Neural cell (in vitro differentiated cells): Measurements from ENCODE around the gene ATP13A2. TPM values are rescaled to one million over a fixed set of nuclear protein-coding genes. Genes with fewer than 3 reads are reported as not detected.

Experiments
- H2AFZ ChIP-seq: fragments of 200-600, 300-800 bp; sonication (generic), shearing (Covaris generic); 2 replicates; pipeline ENCODE4 v1.6.0; 2014; ENCODE audit warnings: low read depth, mild to moderate bottlenecking, antibody characterized with exemption, low read length, moderate library complexity
- H3F3A ChIP-seq: fragments of 200-600 bp; shearing (Covaris generic); 2 replicates; pipeline ENCODE4 v1.6.1; 2016; ENCODE audit warnings: mild to moderate bottlenecking, moderate library complexity, mixed read lengths, antibody characterized with exemption, low read length; ENCODE audit not compliant: insufficient read depth, poor library complexity, severe bottlenecking
- H3K27ac ChIP-seq: fragments of 200-600, 300-800 bp; sonication (generic), shearing (Covaris generic); 2 replicates; pipeline ENCODE4 v1.5.1; 2014; ENCODE audit warnings: mild to moderate bottlenecking, low read length, moderate library complexity
- H3K27me3 ChIP-seq: fragments of 300-800, 200-600 bp; sonication (generic), shearing (Covaris generic); 2 replicates; pipeline ENCODE4 v1.6.0; 2014; ENCODE audit warnings: mild to moderate bottlenecking, low read depth, low read length, moderate library complexity; ENCODE audit not compliant: insufficient read depth
- H3K36me3 ChIP-seq: fragments of 300-800, 200-600 bp; sonication (generic), shearing (Covaris generic); 2 replicates; pipeline ENCODE4 v1.5.1; 2014; ENCODE audit warnings: mild to moderate bottlenecking, antibody characterized with exemption, low read length, moderate library complexity; ENCODE audit not compliant: insufficient read depth
- H3K4me2 ChIP-seq: fragments of 300-800, 200-600 bp; sonication (generic), shearing (Covaris generic); 2 replicates; pipeline ENCODE4 v1.6.0; 2014; ENCODE audit warnings: mild to moderate bottlenecking, low read length
- H3K4me3 ChIP-seq: fragments of 300-800, 200-600 bp; sonication (generic), shearing (Covaris generic); 2 replicates; pipeline ENCODE4 v1.5.1; 2014; ENCODE audit warnings: mild to moderate bottlenecking, low read length, moderate library complexity
- H3K79me2 ChIP-seq: fragments of 200-600 bp; shearing (Covaris generic); replicated peaks from 2 replicates; pipeline ENCODE4 v1.6.0; 2014; ENCODE audit warnings: mild to moderate bottlenecking, low read length, moderate library complexity; ENCODE audit not compliant: insufficient read depth
- H3K9ac ChIP-seq: fragments of 300-800, 200-600 bp; sonication (generic), shearing (Covaris generic); 2 replicates; pipeline ENCODE4 v1.6.1; 2016; ENCODE audit warnings: mild to moderate bottlenecking, low read length, mixed read lengths
- H3K9me2 ChIP-seq: fragments of 200-600 bp; shearing (Covaris generic); 2 replicates; pipeline ENCODE4 v1.6.1; 2016; ENCODE audit warnings: mild to moderate bottlenecking, low read length, mixed read lengths; ENCODE audit not compliant: insufficient read depth
- H3K9me3 ChIP-seq: fragments of 200-600, 300-800 bp; sonication (generic), shearing (Covaris generic); 2 replicates; pipeline ENCODE4 v1.6.1; 2016; ENCODE audit warnings: mild to moderate bottlenecking, mixed run types, low read length, moderate library complexity, mixed read lengths
- H4K20me1 ChIP-seq: fragments of 200-600 bp; shearing (Covaris generic); 2 replicates; pipeline ENCODE4 v1.6.1; 2016; ENCODE audit warnings: mild to moderate bottlenecking, mixed run types; ENCODE audit not compliant: insufficient read depth
- EP300 ChIP-seq: fragments of 450-650 bp; conservative IDR thresholded peaks from 2 replicates; pipeline ENCODE4 v1.6.1; 2014; ENCODE audit warnings: antibody characterized with exemption, mild to moderate bottlenecking, moderate library complexity; ENCODE audit not compliant: poor library complexity, severe bottlenecking
- EZH2 ChIP-seq: fragments of 200-600, 300-800 bp; shearing (Covaris generic), sonication (generic); IDR thresholded peaks from 2 replicates; pipeline ENCODE4 v1.6.1; 2014; ENCODE audit warnings: antibody characterized with exemption, low read length, borderline replicate concordance, mild to moderate bottlenecking; ENCODE audit not compliant: insufficient read depth, poor library complexity, severe bottlenecking
- MXI1 ChIP-seq: fragments of 450-650 bp; conservative IDR thresholded peaks from 2 replicates; pipeline ENCODE4 v1.6.1; 2014; ENCODE audit warnings: antibody characterized with exemption, mild to moderate bottlenecking; ENCODE audit not compliant: poor library complexity, severe bottlenecking
- POLR2AphosphoS5 ChIP-seq: IDR thresholded peaks from 2 replicates; pipeline ENCODE4 v1.6.1; 2012
- RAD21 ChIP-seq: fragments of 450-650 bp; conservative IDR thresholded peaks from 2 replicates; pipeline ENCODE4 v1.6.1; 2014; ENCODE audit warnings: antibody characterized with exemption, mild to moderate bottlenecking, moderate library complexity
- SMC3 ChIP-seq: fragments of 450-650 bp; conservative IDR thresholded peaks from 2 replicates; pipeline ENCODE4 v1.6.1; 2014; ENCODE audit warnings: antibody characterized with exemption, mild to moderate bottlenecking, moderate library complexity; ENCODE audit not compliant: poor library complexity
- TAF1 ChIP-seq: IDR thresholded peaks from 2 replicates; pipeline ENCODE4 v1.6.1; 2012; ENCODE audit warnings: low read depth
- polyA plus RNA-seq: library from polyadenylated mRNA; depleted of rRNA; stranded (reverse); fragments of >200 nt; gene quantifications from 2 replicates; pipeline ENCODE4 v1.2.3, GENCODE V29; 2014
- TF ChIP-seq, protein P1 (sequence below): IDR thresholded peaks from 2 replicates; pipeline ENCODE4 v1.6.1; 2012; ENCODE audit warnings: borderline replicate concordance
- TF ChIP-seq, protein P2 (sequence below): fragments of 450-650 bp; IDR thresholded peaks from 2 replicates; pipeline ENCODE4 v1.5.1; 2014; ENCODE audit warnings: antibody characterized with exemption, mild to moderate bottlenecking, moderate library complexity; ENCODE audit not compliant: poor library complexity, severe bottlenecking

The ATP13A2 gene
- polyA plus RNA-seq, 1 donor from 2014 or later = 43.3 TPM

DNA sequence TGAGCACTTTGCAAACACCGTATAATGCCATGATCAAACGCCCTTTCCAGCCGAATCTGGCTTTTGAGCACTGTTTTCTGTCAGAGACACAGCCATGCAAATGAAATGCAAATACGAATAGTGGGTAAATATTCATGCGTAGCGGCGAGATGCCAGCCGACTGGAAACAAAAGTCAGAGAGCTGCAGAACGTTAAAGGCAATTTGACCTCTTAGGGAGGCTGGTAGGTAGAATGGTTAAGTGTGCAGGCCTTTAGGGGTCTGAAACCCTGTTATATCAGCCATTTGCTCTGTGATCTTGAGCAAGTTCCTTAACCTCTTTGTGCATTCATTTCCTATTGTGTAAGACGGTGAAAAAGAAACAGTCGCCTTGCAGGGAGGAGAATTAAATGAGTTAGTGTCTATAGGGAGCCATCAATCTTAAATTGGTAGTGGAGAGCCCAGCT lies 48.6 kb upstream of the ATP13A2 start:
- Histone ChIP-seq H3K9ac (peak overlapping the region; percentile 63), H3K9me2 (no peaks in the 10 kb centered on the region), H3K79me2 (no peaks in the 10 kb centered on the region), H3K4me2 (peak overlapping the region; percentile 43), H4K20me1 (no peaks in the 10 kb centered on the region), H3F3A (no peaks in the 10 kb centered on the region), H3K4me3 (peak overlapping the region; percentile 49), H3K9me3 (no peaks in the 10 kb centered on the region), H3K27ac (peak overlapping the region; percentile 92), H3K36me3 (no peaks in the 10 kb centered on the region), H2AFZ (peak overlapping the region; percentile 65), H3K27me3 (no peaks in the 10 kb centered on the region)
- TF ChIP-seq, protein P1, sequence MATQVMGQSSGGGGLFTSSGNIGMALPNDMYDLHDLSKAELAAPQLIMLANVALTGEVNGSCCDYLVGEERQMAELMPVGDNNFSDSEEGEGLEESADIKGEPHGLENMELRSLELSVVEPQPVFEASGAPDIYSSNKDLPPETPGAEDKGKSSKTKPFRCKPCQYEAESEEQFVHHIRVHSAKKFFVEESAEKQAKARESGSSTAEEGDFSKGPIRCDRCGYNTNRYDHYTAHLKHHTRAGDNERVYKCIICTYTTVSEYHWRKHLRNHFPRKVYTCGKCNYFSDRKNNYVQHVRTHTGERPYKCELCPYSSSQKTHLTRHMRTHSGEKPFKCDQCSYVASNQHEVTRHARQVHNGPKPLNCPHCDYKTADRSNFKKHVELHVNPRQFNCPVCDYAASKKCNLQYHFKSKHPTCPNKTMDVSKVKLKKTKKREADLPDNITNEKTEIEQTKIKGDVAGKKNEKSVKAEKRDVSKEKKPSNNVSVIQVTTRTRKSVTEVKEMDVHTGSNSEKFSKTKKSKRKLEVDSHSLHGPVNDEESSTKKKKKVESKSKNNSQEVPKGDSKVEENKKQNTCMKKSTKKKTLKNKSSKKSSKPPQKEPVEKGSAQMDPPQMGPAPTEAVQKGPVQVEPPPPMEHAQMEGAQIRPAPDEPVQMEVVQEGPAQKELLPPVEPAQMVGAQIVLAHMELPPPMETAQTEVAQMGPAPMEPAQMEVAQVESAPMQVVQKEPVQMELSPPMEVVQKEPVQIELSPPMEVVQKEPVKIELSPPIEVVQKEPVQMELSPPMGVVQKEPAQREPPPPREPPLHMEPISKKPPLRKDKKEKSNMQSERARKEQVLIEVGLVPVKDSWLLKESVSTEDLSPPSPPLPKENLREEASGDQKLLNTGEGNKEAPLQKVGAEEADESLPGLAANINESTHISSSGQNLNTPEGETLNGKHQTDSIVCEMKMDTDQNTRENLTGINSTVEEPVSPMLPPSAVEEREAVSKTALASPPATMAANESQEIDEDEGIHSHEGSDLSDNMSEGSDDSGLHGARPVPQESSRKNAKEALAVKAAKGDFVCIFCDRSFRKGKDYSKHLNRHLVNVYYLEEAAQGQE = peak; percentile 61
- TF ChIP-seq SMC3 = no peak

DNA sequence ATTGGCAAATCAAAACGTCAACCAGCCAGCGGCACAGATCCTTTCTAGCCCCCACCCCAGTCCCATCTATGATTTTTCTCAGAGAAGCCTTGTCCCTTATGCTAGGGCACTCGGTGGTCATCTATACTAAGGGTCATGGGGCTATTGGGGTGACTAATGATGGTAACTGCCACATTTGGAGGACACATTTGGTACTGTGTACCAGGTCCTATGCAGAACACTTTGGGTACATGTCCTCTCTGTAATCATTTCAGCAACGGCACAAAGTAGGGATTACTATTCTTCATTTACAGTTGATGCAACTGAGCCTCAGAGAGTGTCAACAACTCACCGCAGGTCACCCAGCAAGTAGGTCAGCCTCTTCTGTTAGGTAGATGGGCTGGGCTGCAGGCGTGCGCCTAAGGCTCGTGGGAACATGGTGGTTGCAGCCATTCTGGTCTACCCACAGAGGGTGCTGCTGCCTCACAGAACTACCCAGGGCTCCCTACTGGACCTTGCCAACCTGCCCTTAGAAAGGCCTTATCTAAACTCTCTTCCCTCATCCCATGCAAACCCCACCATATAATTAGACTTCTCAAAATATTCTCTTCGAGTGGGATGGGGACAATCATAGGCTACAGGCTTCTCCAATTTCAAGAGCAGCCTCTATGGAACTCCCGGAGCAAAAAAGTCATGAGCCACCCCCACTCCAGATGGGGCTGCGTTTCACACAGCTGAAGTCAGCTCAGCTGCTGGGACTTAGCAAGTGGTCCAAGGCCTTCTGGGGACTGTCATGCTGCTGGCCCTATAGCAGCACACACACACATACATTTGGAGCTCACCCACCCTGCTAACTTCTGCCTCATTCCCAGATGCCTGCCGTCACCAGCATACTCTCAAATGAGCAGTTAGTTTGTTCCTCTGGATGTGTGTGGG lies 47.9 kb upstream of the ATP13A2 start:
- no peaks in the 10 kb centered on the region for H4K20me1 ChIP-seq
- no peaks in the 10 kb centered on the region for H3K36me3 ChIP-seq
- H3K9me2 ChIP-seq = no peaks in the 10 kb centered on the region
- peak overlapping the region; percentile 43 for H3K4me2 ChIP-seq
- H3K4me3 ChIP-seq = peak overlapping the region; percentile 49
- no peaks in the 10 kb centered on the region for H3K9me3 ChIP-seq
- H3K27me3 ChIP-seq = no peaks in the 10 kb centered on the region
- TF ChIP-seq EZH2 = no peak
- TF ChIP-seq POLR2AphosphoS5 = no peak
- TF ChIP-seq SMC3 = peak; percentile 83
- peak; percentile 56 for TF ChIP-seq TAF1
- TF ChIP-seq, protein P2, sequence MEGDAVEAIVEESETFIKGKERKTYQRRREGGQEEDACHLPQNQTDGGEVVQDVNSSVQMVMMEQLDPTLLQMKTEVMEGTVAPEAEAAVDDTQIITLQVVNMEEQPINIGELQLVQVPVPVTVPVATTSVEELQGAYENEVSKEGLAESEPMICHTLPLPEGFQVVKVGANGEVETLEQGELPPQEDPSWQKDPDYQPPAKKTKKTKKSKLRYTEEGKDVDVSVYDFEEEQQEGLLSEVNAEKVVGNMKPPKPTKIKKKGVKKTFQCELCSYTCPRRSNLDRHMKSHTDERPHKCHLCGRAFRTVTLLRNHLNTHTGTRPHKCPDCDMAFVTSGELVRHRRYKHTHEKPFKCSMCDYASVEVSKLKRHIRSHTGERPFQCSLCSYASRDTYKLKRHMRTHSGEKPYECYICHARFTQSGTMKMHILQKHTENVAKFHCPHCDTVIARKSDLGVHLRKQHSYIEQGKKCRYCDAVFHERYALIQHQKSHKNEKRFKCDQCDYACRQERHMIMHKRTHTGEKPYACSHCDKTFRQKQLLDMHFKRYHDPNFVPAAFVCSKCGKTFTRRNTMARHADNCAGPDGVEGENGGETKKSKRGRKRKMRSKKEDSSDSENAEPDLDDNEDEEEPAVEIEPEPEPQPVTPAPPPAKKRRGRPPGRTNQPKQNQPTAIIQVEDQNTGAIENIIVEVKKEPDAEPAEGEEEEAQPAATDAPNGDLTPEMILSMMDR = peak; percentile 89
- TF ChIP-seq, protein P1 = no peak
- no peak for TF ChIP-seq MXI1
- no peak for TF ChIP-seq EP300
- TF ChIP-seq RAD21 = peak; percentile 92
- H3F3A ChIP-seq = no peaks in the 10 kb centered on the region
- no peak overlapping the region for H2AFZ ChIP-seq
- H3K9ac ChIP-seq = peak overlapping the region; percentile 63
- peak overlapping the region; percentile 92 for H3K27ac ChIP-seq
- no peaks in the 10 kb centered on the region for H3K79me2 ChIP-seq
